ENCODE data around the gene FOXN3. TPM values are rescaled to one million over a fixed set of nuclear protein-coding genes. Genes with fewer than 3 reads are reported as not detected.
A peak's percentile ranks its signal among the peaks of the same experiment; 100 is the strongest.

Gene FOXN3
- polyA plus RNA-seq, 3 donors = 38.7 to 57.4 (median 42.0) TPM

DNA sequence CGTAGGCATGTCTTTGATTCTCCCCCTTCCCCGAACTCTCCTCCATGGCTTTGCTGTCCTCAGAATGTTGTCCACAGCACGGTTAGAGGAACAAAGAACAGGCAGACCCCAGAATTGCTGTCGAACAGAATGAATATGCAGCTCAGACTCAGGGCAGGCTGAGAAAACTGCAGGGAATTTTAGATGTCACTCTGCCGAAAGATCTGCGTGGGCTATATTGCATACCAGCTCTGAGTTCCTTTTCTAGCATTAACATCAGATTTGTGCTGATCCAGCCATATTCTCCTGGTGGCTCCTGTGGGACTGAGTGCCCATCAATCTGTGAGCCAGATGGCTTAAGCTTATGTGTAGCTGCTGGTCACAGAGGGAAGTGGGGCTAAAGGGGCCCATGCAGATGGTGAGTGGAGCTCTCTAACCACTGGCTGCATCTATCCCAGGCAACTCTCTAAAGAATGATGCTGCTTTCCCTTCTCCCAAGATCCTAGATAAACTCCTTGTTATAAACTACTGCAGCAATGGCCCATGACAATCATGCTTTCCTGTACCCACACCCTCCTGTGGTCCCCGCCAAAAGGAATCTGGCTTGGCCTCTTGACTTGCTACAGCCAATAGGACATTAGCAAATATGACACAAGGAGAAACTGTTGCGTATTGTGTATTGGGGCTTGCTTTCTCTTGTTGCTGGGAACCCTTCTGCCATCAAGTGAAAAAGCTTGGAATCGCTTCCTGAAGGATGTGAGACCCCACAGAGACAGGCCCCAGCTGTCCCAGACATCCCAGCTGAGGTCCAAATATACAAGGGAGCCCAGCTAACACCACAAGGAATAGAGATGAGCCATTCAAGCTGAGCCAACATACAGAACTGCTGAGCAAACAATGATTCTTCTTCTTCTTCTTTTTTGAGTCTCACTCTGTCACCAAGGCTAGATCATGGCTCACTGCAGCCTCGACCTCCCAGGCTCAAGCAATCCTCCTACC is 101.3 kb downstream of the FOXN3 start:
- peaks cover 94% of the 10 kb centered on the region for H4K20me1 ChIP-seq (ENCODE audit: insufficient read depth, low read length)
- no peaks in the 10 kb centered on the region for H3K9me3 ChIP-seq (replicated peaks in 1 of 2; ENCODE audit: control insufficient read depth in 1 of 2, insufficient read depth in 1 of 2, low read length in 2 of 2)
- H3K36me3 Mint-ChIP-seq = peaks cover 32 to 53% of the 10 kb centered on the region in 2 donors
- no peak overlapping the region for H3K4me3 ChIP-seq (replicated peaks in 1 of 3; ENCODE audit: low read depth in 2 of 3, low read length in 3 of 3)
- H3K36me3 ChIP-seq (replicated peaks in 1 of 2; ENCODE audit: control insufficient read depth in 1 of 2, insufficient read depth in 2 of 2, low read length in 2 of 2) = peaks cover 3 to 56% of the 10 kb centered on the region in 2 donors
- H3K4me1 Mint-ChIP-seq = peaks cover 8% of the 10 kb centered on the region
- H3K4me2 ChIP-seq (replicated peaks; ENCODE audit: extremely low read depth, low read length, poor library complexity, severe bottlenecking) = no peak overlapping the region
- TF ChIP-seq CTCF (IDR thresholded peaks at IDR 0.05) = no peak
- 98% methylated on average over 7 of the region's 10 CpGs for WGBS (ENCODE audit: insufficient coverage)
- H3K9me3 Mint-ChIP-seq = peaks cover 0 to 4% (median 1%) of the 10 kb centered on the region in 7 donors
- H2AFZ ChIP-seq (ENCODE audit: insufficient read depth, low read depth, low read length, poor library complexity, severe bottlenecking) = no peak overlapping the region
- H3K27ac ChIP-seq (ENCODE audit: low read depth in 1 of 2, low read length in 2 of 2) = peak overlapping the region in 1 of 2 donors; percentile 20
- H3K27me3 ChIP-seq (ENCODE audit: control insufficient read depth in 2 of 2, insufficient read depth in 2 of 2, low read length in 2 of 2) = no peaks in the 10 kb centered on the region
- peak overlapping the region in 3 of 7 donors; percentile 15 to 32 (median 24) for H3K27ac Mint-ChIP-seq
- intact Hi-C loops (cut with micrococcal nuclease) = no loop called here
- no peak overlapping the region for H3K4me3 Mint-ChIP-seq
- DNase-seq = no peak
- H3K4me1 ChIP-seq (ENCODE audit: control insufficient read depth in 1 of 2, insufficient read depth in 2 of 2, low read length in 2 of 2) = no peaks in the 10 kb centered on the region
- H3K79me2 ChIP-seq (ENCODE audit: insufficient read depth, low read length) = peaks cover 86% of the 10 kb centered on the region
- H3K27me3 Mint-ChIP-seq (ENCODE audit: low read depth in 3 of 3) = no peaks in the 10 kb centered on the region
- no peak overlapping the region for H3K9ac ChIP-seq (ENCODE audit: insufficient read depth, low read length, poor library complexity, severe bottlenecking)

DNA sequence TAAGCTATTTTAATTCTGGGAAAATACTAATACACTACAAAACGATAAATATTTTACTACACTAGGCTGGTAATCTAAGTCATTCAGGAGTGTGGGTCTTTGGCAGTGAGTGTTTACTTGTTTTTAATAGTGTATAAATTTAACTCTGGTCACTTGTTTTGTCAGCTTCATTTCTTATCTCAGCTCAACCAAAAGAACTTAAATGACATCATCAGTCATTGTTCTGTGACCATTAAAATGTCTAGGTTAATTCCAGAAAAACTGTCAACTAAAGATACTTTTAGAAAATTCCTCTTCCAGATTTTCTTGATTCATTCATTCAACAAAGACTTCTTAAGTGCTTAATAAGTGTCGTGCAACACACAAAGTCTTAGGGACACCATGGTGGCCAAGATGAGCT is 102.8 kb downstream of the FOXN3 start:
- Histone ChIP-seq H3K4me2 (replicated peaks; ENCODE audit: extremely low read depth, low read length, poor library complexity, severe bottlenecking) (no peak overlapping the region), H3K9me3 (replicated peaks in 1 of 2; ENCODE audit: control insufficient read depth in 1 of 2, insufficient read depth in 1 of 2, low read length in 2 of 2) (no peaks in the 10 kb centered on the region), H3K79me2 (ENCODE audit: insufficient read depth, low read length) (peaks cover 86% of the 10 kb centered on the region), H3K27ac (ENCODE audit: low read depth in 1 of 2, low read length in 2 of 2) (peak overlapping the region in 1 of 2 donors; percentile 48), H3K9ac (ENCODE audit: insufficient read depth, low read length, poor library complexity, severe bottlenecking) (no peak overlapping the region), H3K4me3 (replicated peaks in 1 of 3; ENCODE audit: low read depth in 2 of 3, low read length in 3 of 3) (no peak overlapping the region), H3K4me1 (ENCODE audit: control insufficient read depth in 1 of 2, insufficient read depth in 2 of 2, low read length in 2 of 2) (no peaks in the 10 kb centered on the region), H4K20me1 (ENCODE audit: insufficient read depth, low read length) (peaks cover 95% of the 10 kb centered on the region), H3K27me3 (ENCODE audit: control insufficient read depth in 2 of 2, insufficient read depth in 2 of 2, low read length in 2 of 2) (no peaks in the 10 kb centered on the region), H2AFZ (ENCODE audit: insufficient read depth, low read depth, low read length, poor library complexity, severe bottlenecking) (no peak overlapping the region), H3K36me3 (replicated peaks in 1 of 2; ENCODE audit: control insufficient read depth in 1 of 2, insufficient read depth in 2 of 2, low read length in 2 of 2) (peaks cover 9 to 53% of the 10 kb centered on the region in 2 donors)
- H3K27me3 Mint-ChIP-seq (ENCODE audit: low read depth in 3 of 3) = no peaks in the 10 kb centered on the region
- no peak for DNase-seq
- WGBS (ENCODE audit: insufficient coverage) = no CpG with 5 or more reads among the region's 2 CpGs
- intact Hi-C loops (cut with micrococcal nuclease) = no loop called here
- H3K27ac Mint-ChIP-seq = peak overlapping the region in 2 of 7 donors; percentile 20 to 28
- H3K4me1 Mint-ChIP-seq = peaks cover 12% of the 10 kb centered on the region
- peaks cover 0 to 3% (median 0%) of the 10 kb centered on the region in 7 donors for H3K9me3 Mint-ChIP-seq
- no peak for TF ChIP-seq CTCF (IDR thresholded peaks at IDR 0.05)
- H3K4me3 Mint-ChIP-seq = no peak overlapping the region
- peaks cover 26 to 66% of the 10 kb centered on the region in 2 donors for H3K36me3 Mint-ChIP-seq

Data from CD14-positive monocyte (primary cell).